GM12878 (cell line): ENCODE measurements around the gene DUS2. TPM values are rescaled to one million over a fixed set of nuclear protein-coding genes. Genes with fewer than 3 reads are reported as not detected.

Source experiments
- ATAC-seq: fragments of 200-7000 bp; cut with Tn5 transposase; 3 replicates; pipeline ENCODE4 v1.9.1; 2020; ENCODE audit warnings: mild to moderate bottlenecking, moderate library complexity
- BruUV-seq: library from RNA; stranded (reverse); fragments of 400-500 nt; replicated peaks from 2 replicates; lab custom pipeline; 2021; lab: Mats Ljungman, UMichigan
- CTCF ChIA-PET: fragments of 300-600 bp; sonication (Branson Sonifier 250); formaldehyde crosslinking; extraction: SDS; loops from one replicate; lab custom pipeline; 2021; ENCODE audit warnings: inconsistent platforms; lab: Yijun Ruan, JAX
- POLR2A ChIA-PET: fragments of 350-600 bp; formaldehyde crosslinking; extraction: SDS; loops from one replicate; lab custom pipeline; 2021; ENCODE audit warnings: inconsistent platforms; lab: Charles Lee
- RAD21 ChIA-PET: fragments of 300-600 bp; sonication (Branson Sonifier 250); formaldehyde crosslinking; loops from one replicate; lab custom pipeline; 2023; ENCODE audit warnings: antibody characterized with exemption; ENCODE audit not compliant: unreplicated experiment; lab: Charles Lee
- SMC1A ChIA-PET: fragments of 300-600 bp; sonication (Branson Sonifier 250); formaldehyde crosslinking; loops from one replicate; lab custom pipeline; 2023; ENCODE audit not compliant: unreplicated experiment, uncharacterized antibody; lab: Charles Lee
- DNase-seq: peaks from one replicate; pipeline ENCODE4 v3.0.0-alpha.2; 2011; ENCODE audit warnings: low read depth, low spot score
- FAIRE-seq: peaks from 3 replicates; lab custom pipeline; 2011; peaks lifted over from hg19 to GRCh38; lab: Jason Lieb, UNC
- H2AFZ ChIP-seq: 2 replicates; pipeline ENCODE4 v1.6.0; 2011; ENCODE audit warnings: low read depth, low read length, control low read depth; ENCODE audit not compliant: control insufficient read depth
- H3K27ac ChIP-seq: 2 replicates; pipeline ENCODE4 v1.5.1; 2011; ENCODE audit warnings: control low read depth; ENCODE audit not compliant: control insufficient read depth, insufficient read depth
- H3K27me3 ChIP-seq, 2 experiments: replicated peaks in 1 of 2; 2 replicates each; pipeline versions ENCODE4 v1.6.0 to v1.6.1; 2011; ENCODE audit warnings: low read length in 1 of 2; ENCODE audit not compliant: control insufficient read depth in 2 of 2, insufficient read depth in 2 of 2
- H3K36me3 ChIP-seq, 2 experiments: 2 replicates each; pipeline ENCODE4 v1.5.1; 2011; ENCODE audit warnings: low read length in 1 of 2; ENCODE audit not compliant: control insufficient read depth in 2 of 2, insufficient read depth in 2 of 2
- H3K4me1 ChIP-seq: 2 replicates; pipeline ENCODE4 v1.6.1; 2011; ENCODE audit warnings: mild to moderate bottlenecking, low read length, moderate library complexity, mixed read lengths; ENCODE audit not compliant: control insufficient read depth, insufficient read depth
- H3K4me2 ChIP-seq: 2 replicates; pipeline ENCODE4 v1.6.0; 2011; ENCODE audit warnings: control low read depth; ENCODE audit not compliant: control insufficient read depth, insufficient read depth
- H3K4me3 ChIP-seq: fragments of 200-600 bp; sonication (generic); 2 replicates; pipeline ENCODE4 v1.5.1; 2016
- H3K79me2 ChIP-seq: 2 replicates; pipeline ENCODE4 v1.6.0; 2011; ENCODE audit warnings: low read length; ENCODE audit not compliant: control insufficient read depth, insufficient read depth
- H3K9ac ChIP-seq: 2 replicates; pipeline ENCODE4 v1.8.0; 2011; ENCODE audit warnings: low read length, control low read depth, mixed read lengths; ENCODE audit not compliant: control insufficient read depth, insufficient read depth
- H3K9me3 ChIP-seq: replicated peaks from 3 replicates; pipeline ENCODE4 v1.5.1; 2011; ENCODE audit warnings: mild to moderate bottlenecking, low read length; ENCODE audit not compliant: control insufficient read depth, insufficient read depth
- H4K20me1 ChIP-seq: 2 replicates; pipeline ENCODE4 v1.6.0; 2011; ENCODE audit not compliant: control insufficient read depth, insufficient read depth
- CTCF ChIP-seq, 3 experiments: IDR thresholded peaks in 2 of 3; conservative IDR thresholded peaks in 1 of 3; 2 replicates each; pipeline ENCODE4 v1.5.1; 2011; ENCODE audit warnings: low read depth in 3 of 3, low read length in 3 of 3, mild to moderate bottlenecking in 3 of 3, control low read depth in 2 of 3, moderate library complexity in 2 of 3, inconsistent platforms in 1 of 3, mixed read lengths in 1 of 3; ENCODE audit not compliant: control insufficient read depth in 2 of 3, insufficient read depth in 1 of 3; ENCODE audit errors: extremely low read depth in 1 of 3
- MEF2A ChIP-seq: IDR thresholded peaks from 2 replicates; pipeline ENCODE4 v1.6.1; 2011; ENCODE audit warnings: low read depth, mild to moderate bottlenecking, low read length, moderate library complexity; ENCODE audit not compliant: insufficient read depth
- MEF2B ChIP-seq: fragments of 450-650 bp; IDR thresholded peaks from 2 replicates; pipeline ENCODE4 v1.6.1; 2018; ENCODE audit warnings: mild to moderate bottlenecking, moderate library complexity; ENCODE audit not compliant: partially characterized antibody, poor library complexity, severe bottlenecking
- NFXL1 ChIP-seq: fragments of 450-650 bp; IDR thresholded peaks from 2 replicates; pipeline ENCODE4 v1.6.1; 2017; ENCODE audit warnings: antibody characterized with exemption, mild to moderate bottlenecking, borderline replicate concordance
- NR2F1 ChIP-seq: fragments of 450-650 bp; conservative IDR thresholded peaks from 2 replicates; pipeline ENCODE4 v1.6.1; 2017; ENCODE audit warnings: mild to moderate bottlenecking
- POLR2AphosphoS5 ChIP-seq: IDR thresholded peaks from 2 replicates; pipeline ENCODE4 v1.6.1; 2011; ENCODE audit warnings: mild to moderate bottlenecking, low read length, inconsistent platforms
- RAD21 ChIP-seq: IDR thresholded peaks from 2 replicates; pipeline ENCODE4 v1.6.1; 2011; ENCODE audit warnings: mild to moderate bottlenecking, low read depth, low read length, moderate library complexity; ENCODE audit not compliant: insufficient read depth
- SIN3A ChIP-seq: IDR thresholded peaks from 2 replicates; pipeline ENCODE4 v1.6.1; 2012; ENCODE audit warnings: low read depth, low read length, improper control_type of control experiment
- SIX5 ChIP-seq: IDR thresholded peaks from 2 replicates; pipeline ENCODE4 v1.6.1; 2011; ENCODE audit warnings: mild to moderate bottlenecking, low read depth, low read length, moderate library complexity; ENCODE audit not compliant: severe bottlenecking
- SMC3 ChIP-seq: IDR thresholded peaks from 2 replicates; pipeline ENCODE4 v1.6.1; 2011; ENCODE audit warnings: low read length, improper control_type of control experiment, borderline replicate concordance
- SREBF1 ChIP-seq: IDR thresholded peaks from 2 replicates; pipeline ENCODE4 v1.6.1; 2012; ENCODE audit warnings: mild to moderate bottlenecking, low read length
- SUZ12 ChIP-seq: fragments of 200-600 bp; sonication (generic); IDR thresholded peaks from one replicate; pipeline ENCODE4 v1.6.1; 2018; ENCODE audit warnings: antibody characterized with exemption, mild to moderate bottlenecking; ENCODE audit not compliant: unreplicated experiment
- TARDBP ChIP-seq: IDR thresholded peaks from 2 replicates; pipeline ENCODE4 v1.6.1; 2016; ENCODE audit warnings: borderline replicate concordance
- ZBTB33 ChIP-seq: fragments of 450-650 bp; IDR thresholded peaks from 2 replicates; pipeline ENCODE4 v1.6.1; 2017; ENCODE audit warnings: mild to moderate bottlenecking
- ZSCAN29 ChIP-seq: fragments of 450-650 bp; IDR thresholded peaks from 2 replicates; pipeline ENCODE4 v1.6.1; 2017; ENCODE audit warnings: mild to moderate bottlenecking, moderate library complexity
- WGBS: methylation state at CpG from one replicate; pipeline ENCODE4 v1.1.6; 2016; ENCODE audit warnings: low lambda C conversion rate; ENCODE audit not compliant: insufficient replicate concordance, insufficient coverage; ENCODE audit errors: missing lambda C conversion rate; 5-methylcytosine and 5-hydroxymethylcytosine counted together
- in situ Hi-C: fragments of 300-500 bp; cut with MboI; formaldehyde crosslinking; loops from 9 replicates; pipeline ENCODE4 v1.14.3; 2018; ENCODE audit warnings: mixed read lengths
- intact Hi-C: fragments of 100-400 bp; cut with micrococcal nuclease; formaldehyde crosslinking; loops from one replicate; pipeline ENCODE4 v1.14.2; 2022; ENCODE audit not compliant: unreplicated experiment
- polyA plus RNA-seq, 11 experiments: library from polyadenylated mRNA; depleted of rRNA in 4 of 11; unstranded in 6 of 11; stranded (reverse) in 5 of 11; fragments of >200 nt; fragmentation: Nextera tagmentation in 4 of 11; fragmentation: Illumina TruSeq in 1 of 11; extraction: Ambion mirVana in 4 of 11; extraction: Trizol in 1 of 11; gene quantifications; 1 replicate in 1 of 11; 2 replicates in 10 of 11; pipeline versions ENCODE4 v1.2.1 to v1.2.3, GENCODE V29; 2011 to 2016; ENCODE audit warnings: inconsistent platforms in 2 of 11, missing spikeins in 2 of 11, low read depth in 1 of 11
- total RNA-seq, 4 experiments: library from RNA; depleted of rRNA in 3 of 4; stranded (reverse); fragments of >200 nt in 3 of 4; fragmentation: Illumina TruSeq in 1 of 4; extraction: Trizol in 1 of 4; gene quantifications; 2 replicates each; pipeline versions ENCODE4 v1.2.1 to v1.2.3, GENCODE V29; 2013 to 2021

DUS2 gene
- total and polyA plus RNA-seq, 10 of the 15 experiments (the other 5 are each of a cell fraction or from before 2014, with no cell fraction given), result 4.8 to 32.3 (median 25.5) TPM

- Histone ChIP-seq H3K4me1 (peaks cover 23% of the 10 kb centered on the region), H3K4me2 (no peak overlapping the region), H3K9ac (no peak overlapping the region), H3K27me3 (no peaks in the 10 kb centered on the region), H3K79me2 (peaks cover 86% of the 10 kb centered on the region), H3K9me3 (no peaks in the 10 kb centered on the region), H4K20me1 (no peaks in the 10 kb centered on the region), H3K27ac (no peak overlapping the region), H3K4me3 (no peak overlapping the region), H2AFZ (no peak overlapping the region), H3K36me3 (no peaks in the 10 kb centered on the region)
- FAIRE-seq (no peak), DNase-seq (no peak), ATAC-seq (peak; percentile 69)
- ChIA-PET CTCF (interaction anchor here (0.6 to 7.6 kb wide), 25 partner anchors 9 to 780 kb away, joined by 3 to 72 read pairs (median 4); partner anchors contain the start of genes NFATC3 and SLC7A6), RAD21 (interaction anchor here (0.7 to 4.8 kb wide), 11 partner anchors 9 to 168 kb away, joined by 3 to 24 read pairs (median 5); partner anchors contain the start of gene NFATC3), SMC1A (interaction anchor here (0.7 to 4.8 kb wide), 19 partner anchors 9 to 163 kb away, joined by 3 to 45 read pairs (median 4); partner anchors contain the start of gene NFATC3), POLR2A (interaction anchor here (0.6 to 1.3 kb wide), 6 partner anchors 14 to 235 kb away, joined by 3 to 4 read pairs (median 3); no protein-coding TSS in a partner anchor)
- TF ChIP-seq ZBTB33 (peak; percentile 98), CTCF (IDR thresholded peaks at IDR 0.05 in 2 of 3, conservative IDR thresholded peaks at IDR 0.05 in 1 of 3; ENCODE audit: control insufficient read depth in 2 of 3, extremely low read depth in 1 of 3, insufficient read depth in 1 of 3, low read depth in 3 of 3, low read length in 3 of 3) (peak; percentile 38 to 55 (median 48); a peak in 4 of 6 replicates), ZSCAN29 (no peak), MEF2B (peak; percentile 49), SUZ12 (no peak), SIX5 (no peak), POLR2AphosphoS5 (no peak), NR2F1 (peak; percentile 44; the same call in 1 of the 2 replicates), NFXL1 (no peak), SIN3A (no peak), SMC3 (peak; percentile 53; the same call in 1 of the 2 replicates), SREBF1 (no peak), TARDBP (no peak), MEF2A (peak; percentile 61; the same call in 1 of the 2 replicates), RAD21 (peak; percentile 69)
- in situ Hi-C loops, result loop anchor here (5.0 kb wide), 1 partner anchor 133 kb away; no protein-coding TSS in a partner anchor
- no TSS peak for BruUV-seq
- intact Hi-C loops, result loop anchor here (2.0 kb wide), 1 partner anchor 135 kb away; no protein-coding TSS in a partner anchor
- 94% methylated on average over 5 of the region's 5 CpGs for WGBS
These were observed 70.9 kb downstream of the DUS2 start for GRCh38 chr16:68093816-68094613.
